ENCODE results near the gene NT5DC4. TPM values are rescaled to one million over a fixed set of nuclear protein-coding genes. Genes with fewer than 3 reads are reported as not detected.
"Not testable (repeated sequence)": the region's sequence is repeated elsewhere in the genome, so short reads cannot be mapped to it uniquely, and the experiment has no call there.

The NT5DC4 gene
- total and polyA plus RNA-seq, 3 donors from 2014 or later = 2.8 to 4.2 (median 2.9) TPM

DNA sequence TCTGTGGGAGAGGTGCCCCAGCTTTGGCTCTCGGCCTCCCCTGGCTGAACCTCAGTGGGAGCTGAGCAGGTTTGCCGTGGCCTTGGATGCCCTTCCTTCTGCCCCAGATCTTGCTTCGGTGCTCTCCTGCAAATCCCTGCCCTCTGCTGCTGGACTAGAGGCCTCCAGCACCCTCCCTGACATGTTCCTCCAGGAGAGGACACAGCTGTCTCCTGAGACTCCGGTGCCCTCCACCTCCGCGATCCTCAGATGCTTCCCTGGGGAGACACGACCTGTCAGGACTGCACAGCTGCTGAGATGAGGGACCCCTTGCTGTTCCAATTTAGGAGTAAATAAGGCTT is 7.3 kb upstream of the NT5DC4 start:
- 41 to 55% methylated on average over 3 to 7 of the region's 7 CpGs for WGBS, 2 donors
- Histone ChIP-seq H3K36me3 (ENCODE audit: low read depth, missing control alignments) (no peaks in the 10 kb centered on the region), H3K4me1 (peaks cover 7% of the 10 kb centered on the region), H3K4me3 (no peak overlapping the region), H3K9me3 (no peaks in the 10 kb centered on the region), H3K27me3 (no peaks in the 10 kb centered on the region), H3K27ac (no peak overlapping the region)
- DNase-seq = no peak
- intact Hi-C loops (cut with DNase I; ENCODE audit: low total_unique reads) = no loop called here
- TF ChIP-seq, protein P1, sequence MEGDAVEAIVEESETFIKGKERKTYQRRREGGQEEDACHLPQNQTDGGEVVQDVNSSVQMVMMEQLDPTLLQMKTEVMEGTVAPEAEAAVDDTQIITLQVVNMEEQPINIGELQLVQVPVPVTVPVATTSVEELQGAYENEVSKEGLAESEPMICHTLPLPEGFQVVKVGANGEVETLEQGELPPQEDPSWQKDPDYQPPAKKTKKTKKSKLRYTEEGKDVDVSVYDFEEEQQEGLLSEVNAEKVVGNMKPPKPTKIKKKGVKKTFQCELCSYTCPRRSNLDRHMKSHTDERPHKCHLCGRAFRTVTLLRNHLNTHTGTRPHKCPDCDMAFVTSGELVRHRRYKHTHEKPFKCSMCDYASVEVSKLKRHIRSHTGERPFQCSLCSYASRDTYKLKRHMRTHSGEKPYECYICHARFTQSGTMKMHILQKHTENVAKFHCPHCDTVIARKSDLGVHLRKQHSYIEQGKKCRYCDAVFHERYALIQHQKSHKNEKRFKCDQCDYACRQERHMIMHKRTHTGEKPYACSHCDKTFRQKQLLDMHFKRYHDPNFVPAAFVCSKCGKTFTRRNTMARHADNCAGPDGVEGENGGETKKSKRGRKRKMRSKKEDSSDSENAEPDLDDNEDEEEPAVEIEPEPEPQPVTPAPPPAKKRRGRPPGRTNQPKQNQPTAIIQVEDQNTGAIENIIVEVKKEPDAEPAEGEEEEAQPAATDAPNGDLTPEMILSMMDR (IDR thresholded peaks at IDR 0.05) = no peak
- no peak for TF ChIP-seq POLR2A (IDR thresholded peaks at IDR 0.05)

DNA sequence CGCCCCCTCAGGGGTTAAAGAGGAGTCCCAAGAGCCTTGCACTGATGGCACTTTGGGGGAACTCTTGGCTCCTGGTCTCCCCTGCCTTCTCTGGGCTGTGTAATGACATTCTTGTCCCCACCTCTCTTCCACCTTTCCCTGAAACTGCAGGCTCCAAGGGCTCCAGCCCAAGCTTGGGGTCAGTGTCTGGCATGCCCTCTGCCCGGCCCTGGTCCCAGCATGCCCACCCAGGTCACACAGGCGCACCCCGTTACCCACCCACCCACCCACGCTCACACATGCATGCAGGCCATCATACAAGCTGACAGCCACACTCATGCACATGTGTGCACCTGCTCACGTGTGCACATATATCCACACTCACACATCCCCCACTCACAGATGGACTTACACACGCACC is 6.9 kb upstream of the NT5DC4 start:
- no peak overlapping the region for H3K4me3 ChIP-seq
- H3K4me1 ChIP-seq = peaks cover 7% of the 10 kb centered on the region
- intact Hi-C loops (cut with DNase I; ENCODE audit: low total_unique reads) = no loop called here
- H3K36me3 ChIP-seq (ENCODE audit: low read depth, missing control alignments) = no peaks in the 10 kb centered on the region
- no peak overlapping the region for H3K27ac ChIP-seq
- 94 to 97% methylated on average over 4 to 7 of the region's 7 CpGs for whole genome bisulfite sequencing, 2 donors
- DNase-seq = no peak
- H3K9me3 ChIP-seq = no peaks in the 10 kb centered on the region
- TF ChIP-seq, protein P1 (IDR thresholded peaks at IDR 0.05) = no peak
- no peak for TF ChIP-seq POLR2A (IDR thresholded peaks at IDR 0.05)
- no peaks in the 10 kb centered on the region for H3K27me3 ChIP-seq

DNA sequence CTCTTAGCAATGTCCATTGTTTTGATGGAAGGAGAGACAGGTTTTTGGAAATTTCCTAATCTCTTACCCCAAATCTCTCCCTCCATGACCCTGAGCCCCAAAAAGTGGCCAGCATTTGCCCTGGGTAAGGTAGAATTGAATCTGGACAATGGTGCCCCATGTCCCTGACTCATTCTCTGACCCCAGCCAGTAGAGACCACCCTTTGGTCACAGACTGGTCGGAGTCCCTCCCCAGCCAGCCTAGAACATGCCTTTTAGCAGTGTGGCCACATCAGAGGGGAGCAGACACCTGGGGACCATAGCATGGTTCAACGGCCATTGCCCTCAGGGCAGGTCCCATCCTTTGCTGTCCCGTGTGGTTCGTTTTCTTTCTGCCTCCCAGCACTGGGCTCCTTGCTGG is 6.5 kb upstream of the NT5DC4 start:
- H3K27me3 ChIP-seq = no peaks in the 10 kb centered on the region
- DNase-seq = no peak
- WGBS, 2 donors = 84% methylated on average over 4 of the region's 4 CpGs
- no peak overlapping the region for H3K27ac ChIP-seq
- no peaks in the 10 kb centered on the region for H3K36me3 ChIP-seq (ENCODE audit: low read depth, missing control alignments)
- no peak overlapping the region for H3K4me3 ChIP-seq
- no peaks in the 10 kb centered on the region for H3K9me3 ChIP-seq
- no peak for TF ChIP-seq POLR2A (IDR thresholded peaks at IDR 0.05)
- TF ChIP-seq, protein P1 (IDR thresholded peaks at IDR 0.05) = no peak
- intact Hi-C loops (cut with DNase I; ENCODE audit: low total_unique reads) = no loop called here
- peaks cover 7% of the 10 kb centered on the region for H3K4me1 ChIP-seq

DNA sequence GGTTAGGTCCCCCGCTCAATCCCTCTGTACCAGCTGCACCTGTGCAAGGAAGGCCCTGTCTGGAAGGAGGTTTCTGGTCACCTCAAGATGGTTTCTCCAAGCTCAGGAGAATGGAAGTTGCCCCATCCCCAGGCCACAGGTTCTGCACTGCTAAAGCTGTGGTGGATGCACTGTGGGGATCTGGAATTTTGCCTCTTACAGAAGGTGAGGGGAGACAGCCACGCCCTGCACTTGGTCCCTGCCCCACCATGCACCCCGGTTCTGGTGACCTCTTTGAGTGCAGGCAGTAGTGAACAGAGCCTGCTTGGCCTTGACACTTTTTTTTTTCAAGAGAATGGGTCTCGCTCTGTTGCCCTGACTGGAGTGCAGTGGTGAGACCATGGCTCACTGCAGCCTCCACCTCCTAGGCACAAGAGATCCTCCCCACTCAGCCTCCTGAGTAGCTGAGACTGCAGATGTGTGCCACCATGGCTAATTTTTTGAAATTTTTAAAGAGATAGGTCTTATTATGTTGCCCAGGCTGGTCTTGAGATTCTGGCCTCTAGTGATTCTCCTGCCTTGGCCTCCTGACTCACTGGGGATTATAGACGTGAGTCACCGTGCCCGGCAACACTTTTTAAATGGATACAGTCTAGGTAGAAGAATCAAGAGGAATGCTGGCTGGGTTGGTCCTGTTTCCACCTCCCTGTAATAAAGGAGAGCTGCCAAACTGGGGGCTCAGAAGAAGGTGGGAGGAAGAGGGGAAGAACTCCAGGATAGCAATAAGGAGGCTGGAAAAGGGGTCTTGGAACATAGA is 5.8 kb upstream of the NT5DC4 start:
- H3K36me3 ChIP-seq (ENCODE audit: low read depth, missing control alignments) = no peaks in the 10 kb centered on the region
- WGBS, 2 donors = 88 to 93% methylated on average over 7 of the region's 7 CpGs
- intact Hi-C loops (cut with DNase I; ENCODE audit: low total_unique reads) = no loop called here
- TF ChIP-seq POLR2A (IDR thresholded peaks at IDR 0.05) = no peak
- TF ChIP-seq, protein P1 (IDR thresholded peaks at IDR 0.05) = no peak
- peaks cover 7% of the 10 kb centered on the region for H3K4me1 ChIP-seq
- no peaks in the 10 kb centered on the region for H3K9me3 ChIP-seq
- no peaks in the 10 kb centered on the region for H3K27me3 ChIP-seq
- H3K27ac ChIP-seq = no peak overlapping the region
- H3K4me3 ChIP-seq = no peak overlapping the region
- DNase-seq = no peak

DNA sequence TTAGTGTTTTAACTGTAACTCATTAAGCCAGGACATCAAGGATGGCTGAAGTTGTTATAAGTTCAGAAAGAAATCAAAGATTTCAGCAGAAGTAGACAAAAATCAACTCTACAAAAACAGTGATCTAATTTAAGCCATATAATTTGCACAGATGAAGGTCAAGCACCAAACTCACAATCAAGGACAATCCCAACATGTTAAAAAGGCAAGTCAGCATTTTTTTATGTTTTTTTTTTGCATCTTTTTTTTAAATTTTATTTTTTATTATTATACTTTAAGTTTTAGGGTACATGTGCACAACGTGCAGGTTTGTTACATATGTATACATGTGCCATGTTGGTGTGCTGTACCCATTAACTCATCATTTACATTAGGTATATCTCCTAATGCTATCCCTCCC is 4.7 kb upstream of the NT5DC4 start:
- H3K4me1 ChIP-seq; H3K27ac ChIP-seq; H3K27me3 ChIP-seq; H3K4me3 ChIP-seq; H3K36me3 ChIP-seq (ENCODE audit: low read depth, missing control alignments); DNase-seq; H3K9me3 ChIP-seq; intact Hi-C loops (cut with DNase I; ENCODE audit: low total_unique reads): not testable (repeated sequence)
- WGBS, 2 donors = 64 to 73% methylated on average over 1 of the region's 1 CpG

DNA sequence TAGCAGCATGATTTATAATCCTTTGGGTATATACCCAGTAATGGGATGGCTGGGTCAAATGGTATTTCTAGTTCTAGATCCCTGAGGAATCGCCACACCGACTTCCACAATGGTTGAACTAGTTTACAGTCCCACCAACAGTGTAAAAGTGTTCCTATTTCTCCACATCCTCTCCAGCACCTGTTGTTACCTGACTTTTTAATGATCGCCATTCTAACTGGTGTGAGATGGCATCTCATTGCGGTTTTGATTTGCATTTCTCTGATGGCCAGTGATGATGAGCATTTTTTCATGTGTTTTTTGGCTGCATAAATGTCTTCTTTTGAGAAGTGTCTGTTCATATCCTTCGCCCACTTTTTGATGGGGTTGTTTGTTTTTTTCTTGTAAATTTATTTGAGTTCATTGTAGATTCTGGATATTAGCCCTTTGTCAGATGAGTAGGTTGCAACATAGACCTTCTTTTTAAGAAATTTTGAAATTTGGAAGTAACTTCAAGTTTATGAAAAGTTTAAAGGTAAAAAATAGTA is 3.9 kb upstream of the NT5DC4 start:
- intact Hi-C loops (cut with DNase I; ENCODE audit: low total_unique reads); H3K27ac ChIP-seq; DNase-seq; H3K4me1 ChIP-seq; H3K27me3 ChIP-seq; H3K9me3 ChIP-seq; H3K36me3 ChIP-seq (ENCODE audit: low read depth, missing control alignments); H3K4me3 ChIP-seq: not testable (repeated sequence)
- WGBS, 2 donors = 96 to 100% methylated on average over 3 of the region's 5 CpGs

Data from testis (tissue), 3 donors.